Pericardium fibroblast (primary cell): ENCODE measurements around the gene NAV2. TPM values are rescaled to one million over a fixed set of nuclear protein-coding genes. Genes with fewer than 3 reads are reported as not detected.

Source experiments
- total RNA-seq: library from RNA; depleted of rRNA; stranded (reverse); fragments of >200 nt; gene quantifications from 2 replicates; pipeline ENCODE4 v1.2.3, GENCODE V29; 2015

The NAV2 gene, protein sequence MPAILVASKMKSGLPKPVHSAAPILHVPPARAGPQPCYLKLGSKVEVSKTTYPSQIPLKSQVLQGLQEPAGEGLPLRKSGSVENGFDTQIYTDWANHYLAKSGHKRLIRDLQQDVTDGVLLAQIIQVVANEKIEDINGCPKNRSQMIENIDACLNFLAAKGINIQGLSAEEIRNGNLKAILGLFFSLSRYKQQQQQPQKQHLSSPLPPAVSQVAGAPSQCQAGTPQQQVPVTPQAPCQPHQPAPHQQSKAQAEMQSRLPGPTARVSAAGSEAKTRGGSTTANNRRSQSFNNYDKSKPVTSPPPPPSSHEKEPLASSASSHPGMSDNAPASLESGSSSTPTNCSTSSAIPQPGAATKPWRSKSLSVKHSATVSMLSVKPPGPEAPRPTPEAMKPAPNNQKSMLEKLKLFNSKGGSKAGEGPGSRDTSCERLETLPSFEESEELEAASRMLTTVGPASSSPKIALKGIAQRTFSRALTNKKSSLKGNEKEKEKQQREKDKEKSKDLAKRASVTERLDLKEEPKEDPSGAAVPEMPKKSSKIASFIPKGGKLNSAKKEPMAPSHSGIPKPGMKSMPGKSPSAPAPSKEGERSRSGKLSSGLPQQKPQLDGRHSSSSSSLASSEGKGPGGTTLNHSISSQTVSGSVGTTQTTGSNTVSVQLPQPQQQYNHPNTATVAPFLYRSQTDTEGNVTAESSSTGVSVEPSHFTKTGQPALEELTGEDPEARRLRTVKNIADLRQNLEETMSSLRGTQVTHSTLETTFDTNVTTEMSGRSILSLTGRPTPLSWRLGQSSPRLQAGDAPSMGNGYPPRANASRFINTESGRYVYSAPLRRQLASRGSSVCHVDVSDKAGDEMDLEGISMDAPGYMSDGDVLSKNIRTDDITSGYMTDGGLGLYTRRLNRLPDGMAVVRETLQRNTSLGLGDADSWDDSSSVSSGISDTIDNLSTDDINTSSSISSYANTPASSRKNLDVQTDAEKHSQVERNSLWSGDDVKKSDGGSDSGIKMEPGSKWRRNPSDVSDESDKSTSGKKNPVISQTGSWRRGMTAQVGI (N-terminal part only)
- total RNA-seq = 10.7 and 10.9 TPM in 2 replicates

DNA sequence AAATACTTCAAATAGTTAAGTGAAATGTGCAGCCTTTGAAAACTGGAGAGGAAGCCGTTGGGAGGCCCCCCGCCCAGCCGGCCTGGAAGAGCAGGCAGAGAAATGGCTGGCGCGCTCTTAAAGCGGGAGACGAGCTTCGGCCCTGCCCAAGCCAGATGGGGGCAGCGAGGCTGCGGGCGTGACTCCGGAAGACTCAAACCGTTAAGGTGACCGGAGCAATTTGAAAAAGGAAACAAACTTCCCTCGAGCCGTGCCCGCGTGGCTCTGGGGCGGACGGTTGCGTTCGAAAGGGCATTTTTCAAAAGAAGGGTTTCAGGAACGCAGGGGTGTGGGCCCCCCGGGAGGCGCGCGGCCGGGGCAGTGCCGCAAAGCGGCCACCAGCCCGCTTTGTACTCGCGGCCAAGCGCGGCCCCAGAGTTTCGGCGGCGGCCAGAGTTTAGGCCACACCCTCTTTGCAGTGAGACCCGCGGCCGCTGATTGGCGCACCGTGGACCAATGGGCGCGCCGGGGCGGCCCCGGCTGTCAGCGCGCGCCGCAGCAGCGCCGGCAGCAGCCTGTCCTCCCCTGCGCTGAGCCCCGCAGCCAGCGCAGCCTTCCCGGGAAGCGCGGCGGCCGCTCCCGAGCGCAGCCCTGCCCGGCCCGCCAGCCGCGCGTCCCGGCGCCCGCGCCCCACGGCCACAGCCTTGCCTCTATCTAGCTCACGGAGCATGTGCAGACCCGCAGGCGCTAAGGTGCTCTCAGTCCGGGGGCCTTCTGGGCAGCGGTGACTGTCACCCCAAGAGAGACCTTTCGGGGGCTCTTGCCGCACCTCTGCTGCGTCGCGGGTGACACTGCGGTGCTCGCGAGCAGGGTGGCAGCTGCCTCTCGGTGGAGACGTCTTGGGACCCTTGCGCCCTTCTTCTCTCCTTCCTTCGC, at the start of gene NAV2:
NAV2 (plus strand) TSS at position 557 of the 915 bp plus-strand sequence. CDS start 859 bp downstream, outside the sequence.

GRCh38 chr11:20160425-20161229, 448.0 kb downstream of the NAV2 start, which contains the start of gene DBX1:
DBX1 (minus strand) TSS chr11:20160475; CDS start chr11:20160324, 151 bp downstream.

